GM12891 (cell line): Measurements from ENCODE around the gene NSD2.

Experiments used
- POLR2A ChIP-seq: IDR thresholded peaks from 2 replicates; pipeline ENCODE4 v1.6.1; 2011; ENCODE audit warnings: low read depth, low read length, control low read depth
- POLR2AphosphoS5 ChIP-seq: IDR thresholded peaks from 2 replicates; pipeline ENCODE4 v1.6.1; 2011; ENCODE audit warnings: low read depth, low read length, control low read depth
- SPI1 ChIP-seq: IDR thresholded peaks from 2 replicates; pipeline ENCODE4 v1.6.1; 2011; ENCODE audit warnings: low read depth, low read length, control low read depth
- TAF1 ChIP-seq: IDR thresholded peaks from 2 replicates; pipeline ENCODE4 v1.6.1; 2011; ENCODE audit warnings: low read depth, low read length, control low read depth

- TF ChIP-seq POLR2AphosphoS5 (no peak), TAF1 (no peak), POLR2A (no peak), SPI1 (no peak)
Observed at GRCh38 chr4:1996866-1997611, 125.8 kb downstream of the NSD2 start.
